ENCODE data around the gene SERAC1.
A peak's percentile ranks its signal among the peaks of the same experiment; 100 is the strongest.
"Not testable (repeated sequence)": the region's sequence is repeated elsewhere in the genome, so short reads cannot be mapped to it uniquely, and the experiment has no call there.

The SERAC1 gene

DNA sequence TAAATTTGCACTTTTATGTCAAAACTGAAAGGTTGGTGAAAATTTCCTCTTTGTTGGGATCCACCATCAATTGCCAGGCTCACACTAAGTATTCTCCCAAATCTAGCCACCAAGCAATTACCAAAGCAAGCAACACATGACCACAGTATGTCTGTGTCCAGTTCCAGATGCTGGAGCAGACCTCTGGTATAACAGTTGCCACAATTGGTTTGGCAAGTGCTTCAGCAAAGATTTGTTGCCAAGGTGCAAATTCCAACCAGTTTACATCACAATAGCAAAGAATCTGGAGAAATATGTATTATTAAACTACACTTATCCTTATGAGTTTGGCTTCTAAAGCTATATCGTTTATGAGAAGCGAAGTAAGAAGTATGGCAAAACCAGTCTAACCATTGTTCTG is 6.5 kb upstream of the SERAC1 start:
- DNase-seq, result no peak

DNA sequence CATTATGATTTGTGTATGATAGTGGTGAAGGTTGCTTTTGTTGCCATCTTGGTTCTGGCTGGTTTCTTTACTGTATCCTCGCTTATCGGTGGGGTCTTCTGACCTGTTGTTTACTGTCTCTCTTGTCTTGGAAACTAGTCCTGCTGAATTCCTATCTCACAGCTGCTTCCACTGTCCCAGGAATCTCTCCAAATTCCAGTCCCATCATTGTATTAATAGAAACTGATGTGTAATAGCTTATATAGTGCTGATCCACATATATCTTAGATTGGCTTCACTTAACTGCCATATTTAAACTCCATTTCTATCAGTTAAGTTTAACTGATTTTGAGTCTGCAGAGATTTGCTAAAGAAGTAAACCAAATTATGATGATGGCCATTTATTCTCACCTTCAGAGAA is 6.0 kb upstream of the SERAC1 start:
- no peak for DNase-seq

DNA sequence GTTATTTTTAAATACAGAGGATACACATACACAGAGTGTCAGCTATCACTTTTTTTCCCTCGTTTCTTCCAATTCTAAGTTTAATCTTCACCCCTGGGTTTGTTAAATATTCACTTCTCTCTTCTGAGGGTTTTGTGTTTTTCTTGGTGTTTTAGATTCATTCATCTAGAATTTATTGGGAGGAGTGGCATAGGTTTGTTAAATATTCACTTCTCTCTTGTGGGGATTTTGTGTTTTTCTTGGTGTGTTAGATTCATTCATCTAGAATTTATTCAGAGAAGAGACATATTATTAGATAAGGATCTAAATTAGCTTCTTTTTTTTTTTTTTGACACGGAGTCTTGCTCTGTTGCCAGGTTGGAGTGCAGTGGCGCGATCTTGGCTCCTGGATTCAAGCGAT is 3.9 kb upstream of the SERAC1 start:
- DNase-seq, result no peak

DNA sequence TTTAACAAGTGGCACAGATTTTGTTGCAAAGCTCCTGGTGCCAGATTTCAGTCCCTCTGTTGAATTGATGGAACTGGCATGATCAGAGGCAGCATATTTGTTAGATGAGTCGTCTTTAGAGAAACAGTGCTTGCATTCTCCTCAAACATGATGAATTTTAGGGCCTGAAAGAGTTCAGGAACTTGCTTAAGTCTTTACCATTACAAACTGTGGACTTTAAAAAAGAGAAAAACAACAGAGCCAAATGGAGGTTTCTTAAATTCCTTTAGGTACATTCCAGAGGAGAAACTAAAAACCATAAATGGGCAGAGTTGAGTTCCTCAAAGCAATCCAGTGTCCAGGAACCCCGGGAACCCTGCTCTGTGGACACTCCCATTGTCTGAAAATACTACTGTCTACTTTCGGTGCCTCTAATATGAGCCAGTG is 2.6 kb upstream of the SERAC1 start:
- peak in 2 of 51 donors; percentile 11 for DNase-seq

DNA sequence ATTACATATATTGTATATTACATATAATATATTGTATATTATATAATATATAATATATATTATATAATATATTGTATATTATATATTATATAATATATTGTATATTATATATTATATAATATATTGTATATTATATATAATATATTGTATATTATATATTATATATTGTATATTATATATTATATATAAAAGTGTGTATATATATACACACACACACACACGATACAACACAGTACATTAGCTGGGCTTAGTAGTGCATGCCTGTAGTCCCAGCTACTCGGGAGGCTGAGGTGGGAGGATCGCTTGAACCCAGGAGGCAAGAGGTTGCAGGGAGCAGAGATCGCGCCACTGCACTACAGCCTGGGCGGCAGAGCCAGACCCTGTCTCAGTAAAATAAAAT is 1.6 kb upstream of the SERAC1 start:
- not testable (repeated sequence) for DNase-seq

DNA sequence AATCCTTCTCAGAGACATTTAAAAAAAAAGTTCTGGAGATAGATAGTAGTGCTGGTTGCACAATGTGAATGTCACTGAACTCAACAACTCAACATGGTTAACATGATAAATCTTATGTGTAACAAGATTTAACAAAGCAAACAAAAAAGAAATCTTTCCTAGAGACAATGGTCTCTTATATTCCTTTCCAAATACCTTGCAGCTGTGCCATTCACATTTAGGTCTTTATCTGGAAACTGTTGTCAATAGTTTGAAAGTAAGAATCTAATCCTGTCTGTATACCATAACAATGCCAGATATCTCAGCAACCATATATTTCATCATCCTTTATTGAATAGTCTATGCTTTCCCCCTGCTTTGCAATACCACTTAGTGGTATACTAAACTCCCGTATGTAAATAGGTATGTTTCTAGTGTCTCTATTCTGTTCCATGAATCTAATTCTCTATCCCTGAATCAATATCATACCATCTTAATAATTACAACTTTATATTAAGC is 2.1 kb downstream of the SERAC1 start:
- no peak for DNase-seq

DNA sequence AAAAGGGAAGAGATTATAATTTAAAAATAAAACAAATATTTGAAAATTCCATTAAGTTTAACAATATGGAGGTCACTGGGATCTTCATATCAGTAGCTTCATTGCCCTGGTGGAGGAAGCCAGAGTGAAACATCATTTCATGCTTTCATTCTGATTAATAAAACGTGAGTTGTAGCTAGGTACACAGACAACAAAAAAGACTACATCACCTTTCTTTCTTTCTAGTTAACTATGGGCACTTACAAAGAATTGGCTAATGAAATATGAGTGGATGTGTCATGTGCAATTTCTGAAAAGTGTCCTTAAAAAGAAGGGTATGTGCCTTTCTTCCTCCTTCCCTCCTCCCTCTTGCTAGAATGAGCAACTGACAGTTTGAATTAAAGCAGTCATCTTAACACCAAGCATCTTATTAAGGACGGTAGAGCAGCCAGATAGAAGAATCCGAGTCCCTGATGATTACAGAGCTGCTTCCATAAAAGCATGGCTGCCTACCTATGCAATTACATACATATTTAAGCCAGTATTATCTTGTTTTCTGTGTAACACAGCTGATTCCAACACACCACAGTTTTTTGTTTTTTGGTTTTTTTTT is 3.4 kb downstream of the SERAC1 start:
- DNase-seq, result no peak

DNA sequence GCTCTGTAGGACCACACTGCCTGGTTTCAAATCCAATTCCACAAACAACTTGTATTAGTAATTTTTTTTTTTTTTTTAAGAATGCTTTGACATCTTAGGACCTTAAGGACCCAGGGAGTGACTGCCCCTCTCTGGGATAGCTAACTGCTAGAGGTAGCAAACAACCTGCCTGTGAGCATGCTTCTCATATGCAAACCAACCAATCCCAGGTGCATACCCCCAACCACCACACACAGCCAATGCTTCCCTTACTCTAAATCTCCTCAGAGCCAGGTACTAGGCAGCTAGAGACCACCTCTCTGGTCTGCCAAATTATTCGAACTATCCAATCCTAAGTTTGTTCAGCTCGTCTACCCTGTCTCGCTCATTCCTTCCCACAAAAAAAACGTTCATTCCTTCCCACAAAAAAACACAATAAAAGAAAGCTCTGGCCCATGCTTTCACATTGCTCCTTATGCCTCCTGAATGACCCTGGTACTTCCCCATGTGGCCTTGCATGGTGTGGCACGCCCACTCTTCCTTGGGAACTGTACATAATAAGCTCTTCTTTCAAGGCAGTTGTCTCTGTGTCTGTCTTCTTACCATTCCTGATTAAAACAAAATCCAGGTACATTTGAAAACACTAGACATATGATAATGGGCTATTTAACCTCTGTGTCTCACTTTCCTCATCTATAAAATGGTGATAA is 6.4 kb downstream of the SERAC1 start:
- DNase-seq, result no peak

DNA sequence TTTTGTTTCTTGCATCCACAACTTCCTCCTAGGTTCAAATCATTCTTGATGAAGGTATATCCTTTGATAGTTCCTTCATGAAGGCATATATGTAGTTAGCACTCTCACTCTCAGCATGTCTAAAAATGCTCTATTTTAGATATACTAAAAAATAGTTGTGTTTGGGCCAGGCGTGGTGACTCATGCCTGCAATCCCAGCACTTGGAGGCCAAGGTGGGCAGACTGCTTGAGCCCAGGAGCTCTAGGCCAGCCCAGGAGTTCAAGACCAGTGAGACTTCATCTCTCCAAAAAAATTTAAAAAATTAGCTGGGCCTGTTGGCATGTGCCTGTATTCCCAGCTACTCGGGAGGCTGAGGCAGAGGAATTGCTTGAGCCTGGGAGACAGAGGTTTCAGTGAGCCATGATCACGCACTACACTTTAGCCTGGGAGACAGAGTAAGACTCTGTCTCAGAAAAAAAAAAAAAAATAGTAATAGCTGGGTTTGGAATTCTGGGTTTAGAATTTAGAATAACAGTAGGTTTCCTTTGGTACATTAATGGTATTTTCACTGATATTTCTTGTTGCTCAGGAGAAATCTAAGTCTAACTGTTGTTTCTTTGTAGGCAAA is 7.0 kb downstream of the SERAC1 start:
- DNase-seq, result no peak

DNA sequence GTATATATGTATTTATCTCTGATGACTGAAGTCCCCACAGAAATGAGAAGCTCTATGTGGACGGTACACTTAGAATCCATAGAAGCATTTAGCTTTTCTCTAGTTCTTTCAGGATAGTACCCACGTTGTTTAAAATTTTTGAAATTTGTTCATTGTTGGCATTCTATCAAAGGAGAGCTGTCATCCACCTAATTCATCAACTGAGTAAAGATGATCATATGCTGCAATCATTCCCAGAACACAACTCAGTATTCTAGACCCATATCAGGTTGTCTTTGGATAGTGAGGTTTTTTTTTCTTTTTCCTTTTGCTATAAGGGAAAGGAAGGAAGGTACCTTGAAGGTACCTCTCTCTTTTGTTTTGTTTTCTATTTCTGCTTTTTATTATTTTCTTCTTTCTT is 9.3 kb downstream of the SERAC1 start:
- no peak for DNase-seq

DNA sequence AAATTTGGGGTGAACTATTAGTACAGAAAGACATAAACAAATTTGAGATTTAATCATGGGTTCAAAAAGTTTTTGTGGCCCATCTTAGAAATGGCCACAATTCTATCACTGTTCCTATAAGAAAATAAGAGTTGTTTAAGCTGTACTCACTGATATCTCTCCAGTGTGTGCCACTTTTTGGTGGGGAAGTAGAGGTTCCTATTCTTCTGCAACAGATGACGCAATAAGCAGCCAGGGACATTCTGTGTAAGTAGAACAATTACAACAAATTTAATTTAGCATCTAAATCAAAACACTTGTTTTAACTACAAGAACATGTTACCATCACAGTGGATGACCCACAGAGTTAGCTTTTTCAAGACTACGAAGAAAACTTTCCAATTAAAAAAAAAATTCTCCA is 9.9 kb downstream of the SERAC1 start:
- no peak for DNase-seq

DNA sequence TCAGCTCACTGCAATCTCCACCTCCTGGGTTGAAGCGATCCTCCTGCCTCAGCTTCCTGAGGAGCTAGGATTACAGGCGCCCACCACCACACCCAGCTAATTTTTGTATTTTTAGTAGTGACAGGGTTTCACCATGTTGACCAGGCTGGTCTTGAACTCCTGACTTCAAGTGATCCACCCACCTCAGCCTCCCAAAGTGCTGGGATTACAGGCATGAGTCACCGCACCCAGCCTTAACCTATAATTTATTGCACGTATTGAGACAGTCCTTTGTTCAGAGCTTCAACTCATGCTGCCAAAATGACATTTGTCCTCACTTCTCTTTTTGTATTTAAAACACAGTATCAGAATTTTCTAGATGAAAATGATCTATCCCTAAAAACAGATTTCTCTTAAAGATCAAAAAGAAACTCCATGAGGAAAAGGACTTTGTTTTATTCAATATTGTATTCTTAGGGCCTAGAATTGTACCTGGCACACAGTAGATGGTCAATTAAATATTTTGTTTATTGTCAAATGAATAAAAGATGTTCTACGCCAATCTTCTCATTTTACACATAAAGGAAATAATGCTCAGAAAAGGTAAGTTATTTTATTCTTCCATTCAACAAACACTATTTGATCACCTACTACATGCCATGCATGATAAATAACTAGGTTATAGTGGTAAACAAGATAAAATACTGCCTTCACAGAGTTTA is 10.8 kb downstream of the SERAC1 start:
- DNase-seq, result no peak

DNA sequence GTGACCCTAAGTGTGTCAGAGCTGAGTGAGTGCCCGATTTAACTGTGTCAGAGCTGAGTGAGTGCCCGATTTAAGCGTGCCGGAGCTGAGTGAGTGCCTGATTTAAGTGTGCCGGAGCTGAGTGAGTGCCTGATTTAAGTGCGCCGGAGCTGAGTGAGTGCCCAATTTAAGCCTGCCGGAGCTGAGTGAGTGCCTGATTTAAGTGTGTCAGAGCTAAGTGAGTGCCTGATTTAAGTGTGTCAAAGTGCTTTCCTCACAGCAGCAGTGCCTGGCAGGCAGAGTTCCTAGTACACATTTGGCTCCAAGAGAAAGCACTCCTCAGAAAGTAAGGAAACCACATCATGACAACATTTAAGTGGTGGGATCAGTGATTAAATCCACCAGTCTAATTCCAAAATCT is 13.2 kb downstream of the SERAC1 start:
- no peak for DNase-seq

DNA sequence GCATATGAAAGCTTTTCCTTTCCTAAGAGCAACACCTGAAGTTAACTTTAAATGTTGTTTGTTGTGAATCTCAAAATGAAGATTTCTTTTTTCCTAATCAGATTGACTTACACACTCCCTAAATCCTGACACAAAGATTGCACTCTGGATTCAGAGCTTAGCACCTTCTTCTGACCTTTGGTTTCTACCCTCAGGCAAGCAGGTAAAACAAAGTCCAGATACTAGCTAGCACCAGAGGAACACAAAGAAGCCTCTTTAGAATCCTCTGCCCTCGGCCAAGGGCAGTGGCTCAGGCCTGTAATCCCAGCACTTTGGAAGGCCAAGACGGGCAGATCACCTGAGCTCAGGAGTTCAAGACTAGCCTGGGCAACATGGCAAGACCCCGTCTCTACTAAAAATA is 14.5 kb downstream of the SERAC1 start:
- no peak for DNase-seq

DNA sequence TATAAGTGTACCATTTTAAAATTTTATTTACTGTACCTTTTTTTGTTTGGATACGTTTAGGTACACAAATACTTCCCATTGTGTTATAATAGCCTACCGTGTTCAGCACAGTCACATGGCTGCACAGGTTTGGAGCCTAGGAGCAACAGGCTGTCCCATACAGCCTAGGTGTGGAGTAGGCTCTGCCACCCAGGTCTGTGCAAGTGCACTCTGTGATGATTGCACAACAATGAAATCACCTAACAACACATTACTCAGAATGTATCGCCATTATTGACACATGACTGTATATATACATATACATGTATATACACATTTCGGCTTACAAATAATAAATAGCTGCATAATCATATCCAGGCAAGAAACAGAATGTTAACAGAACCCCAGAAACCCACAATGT is 15.4 kb downstream of the SERAC1 start:
- DNase-seq, result no peak

DNA sequence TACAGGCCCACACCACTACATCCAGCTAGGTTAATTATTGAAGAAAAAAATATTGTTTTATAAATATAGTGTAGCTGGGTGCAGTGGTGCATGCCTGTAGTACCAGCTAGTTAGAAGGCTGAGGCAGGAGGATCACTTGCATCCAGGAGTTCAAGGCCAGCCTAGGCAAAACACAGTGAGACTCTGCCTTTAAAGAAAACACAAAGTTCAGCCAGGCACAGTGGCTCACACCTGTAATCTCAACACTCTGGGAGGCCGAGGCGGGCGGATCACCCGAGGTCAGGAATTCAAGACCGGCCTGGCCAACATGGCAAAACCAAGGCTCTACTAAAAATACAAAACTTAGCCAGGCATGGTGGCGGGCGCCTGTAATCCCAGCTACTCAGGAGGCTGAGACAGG is 16.0 kb downstream of the SERAC1 start:
- not testable (repeated sequence) for DNase-seq

DNA sequence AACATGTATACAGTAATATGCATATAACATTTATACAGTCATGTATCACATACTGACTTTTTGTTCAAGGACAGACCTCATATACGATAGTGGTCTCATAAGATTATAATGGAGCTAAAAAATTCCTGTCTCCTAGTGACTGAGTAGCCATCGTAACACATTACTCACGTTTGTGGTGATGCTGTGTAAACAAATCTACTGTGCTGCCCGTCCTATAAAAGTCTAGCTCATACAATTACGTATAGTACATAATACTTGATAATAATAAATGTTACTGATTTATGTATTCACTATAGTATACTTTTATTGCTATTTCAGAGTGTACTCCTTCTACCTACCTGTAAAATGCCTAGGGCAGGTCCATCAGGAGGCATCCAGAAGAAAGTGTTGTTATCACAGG is 17.4 kb downstream of the SERAC1 start:
- no peak for DNase-seq

DNA sequence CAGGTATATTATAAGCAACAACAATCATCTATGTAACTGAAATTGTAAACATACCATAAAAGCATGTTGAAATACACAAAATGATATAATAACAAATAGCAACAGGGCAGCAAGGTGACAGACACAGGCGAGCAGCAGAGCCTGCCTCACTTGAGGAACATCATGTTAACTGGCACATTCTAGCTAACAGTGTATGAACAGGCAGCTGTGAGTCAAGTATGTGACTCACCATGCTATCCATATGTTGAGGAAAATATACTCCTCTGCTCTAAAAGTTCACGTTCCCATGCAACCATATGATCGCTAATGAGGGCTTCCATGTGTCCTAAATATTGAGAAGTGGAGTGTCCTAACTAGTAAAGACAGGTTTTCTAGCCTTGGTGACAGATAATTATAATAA is 18.4 kb downstream of the SERAC1 start:
- no peak for DNase-seq

DNA sequence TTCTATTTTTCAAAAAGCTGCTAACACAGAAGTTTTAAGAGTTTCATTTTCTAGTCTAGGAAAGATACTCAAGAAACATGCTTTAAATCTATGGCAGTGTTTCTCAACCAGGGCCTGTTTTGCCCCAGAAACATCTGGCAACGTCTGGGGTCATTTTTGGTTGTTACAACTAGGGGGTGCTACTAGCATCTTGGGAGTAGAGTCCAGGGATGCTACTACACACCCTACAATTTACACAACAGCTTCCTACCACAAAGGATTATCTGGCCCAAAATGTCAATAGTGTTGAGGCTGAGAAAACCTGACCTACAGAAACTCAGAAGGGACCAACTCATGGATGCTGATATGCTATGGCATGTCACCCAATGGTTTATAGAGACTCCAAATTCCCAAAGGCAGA is 24.4 kb downstream of the SERAC1 start:
- DNase-seq, result peak in 1 of 51 donors; percentile 3

DNA sequence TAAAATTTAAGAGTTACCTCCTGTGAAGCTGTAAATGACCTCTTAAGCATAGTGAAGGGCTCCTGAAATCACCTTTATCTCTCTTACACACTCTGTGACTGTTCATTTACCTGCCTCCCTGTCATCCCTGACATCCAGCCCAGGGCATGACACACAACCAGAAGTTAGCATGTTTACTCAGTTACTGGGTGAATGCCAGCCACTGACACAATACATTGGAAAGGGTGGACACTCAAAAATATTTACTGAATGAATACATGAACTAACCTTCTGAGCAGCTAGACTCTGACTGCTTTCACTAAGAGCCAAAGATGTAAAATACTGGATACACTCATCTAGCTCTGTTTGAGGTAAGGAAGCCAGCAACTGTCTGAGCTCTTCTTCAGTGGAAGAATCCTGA is 25.3 kb downstream of the SERAC1 start:
- DNase-seq, result no peak

DNA sequence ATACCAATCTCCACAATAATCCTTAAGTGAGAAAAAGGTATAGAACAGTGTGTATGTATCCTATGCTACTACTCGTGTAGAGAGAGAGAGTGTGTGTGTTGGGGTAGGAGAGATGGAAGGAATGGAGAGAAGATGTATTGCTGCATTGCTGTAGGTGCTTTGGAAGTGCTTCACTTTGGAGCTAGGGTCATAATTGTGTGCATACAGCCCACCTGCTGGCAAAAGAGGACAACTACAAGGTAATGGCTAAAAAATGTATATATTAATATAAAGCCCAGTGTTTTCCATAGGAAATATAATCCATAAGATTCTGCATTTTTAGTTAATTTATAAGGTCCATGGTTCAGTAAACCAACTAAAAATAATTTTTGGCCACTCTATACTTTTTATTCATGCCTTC is 36.1 kb downstream of the SERAC1 start:
- no peak for DNase-seq

DNA sequence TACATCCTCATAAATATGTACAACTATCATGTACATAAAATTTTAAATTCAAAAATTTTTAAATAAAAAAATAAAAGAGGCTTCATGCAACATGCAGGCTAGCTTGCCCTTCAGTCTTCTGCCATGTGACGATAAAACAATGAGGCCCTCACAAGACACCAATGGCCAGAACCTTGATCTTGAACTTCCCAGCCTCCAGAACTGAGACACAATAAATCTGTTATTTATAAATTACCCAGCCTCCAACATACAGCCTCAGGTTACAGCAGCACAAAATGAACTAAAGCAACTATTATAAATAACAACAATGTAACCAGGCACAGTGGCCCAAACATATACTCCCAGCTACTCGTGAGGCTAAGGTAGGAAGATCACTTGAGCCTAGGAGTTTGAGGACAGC is 42.8 kb downstream of the SERAC1 start:
- no peak for DNase-seq

DNA sequence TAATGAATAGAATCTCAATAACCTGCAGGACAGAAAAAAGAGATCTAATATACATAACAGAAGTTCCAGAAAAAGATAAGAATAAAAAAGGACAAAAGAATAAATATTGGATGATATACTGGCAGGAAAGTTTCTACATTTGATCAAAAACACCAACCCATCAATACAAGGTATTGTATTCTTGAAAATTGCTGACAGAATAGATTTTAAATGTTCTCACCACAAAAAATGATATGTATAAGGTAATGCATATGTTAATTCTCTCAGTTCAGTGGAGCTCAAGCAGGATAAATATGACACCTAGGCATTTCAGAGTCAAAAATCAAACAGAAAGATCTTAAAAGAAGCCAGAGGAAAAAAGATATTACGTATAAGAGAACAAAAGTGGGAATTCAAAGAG is 43.8 kb downstream of the SERAC1 start:
- no peak for DNase-seq

All from hypothalamus (tissue), 51 donors.